ENCODE results near the gene INSRR.

DNA sequence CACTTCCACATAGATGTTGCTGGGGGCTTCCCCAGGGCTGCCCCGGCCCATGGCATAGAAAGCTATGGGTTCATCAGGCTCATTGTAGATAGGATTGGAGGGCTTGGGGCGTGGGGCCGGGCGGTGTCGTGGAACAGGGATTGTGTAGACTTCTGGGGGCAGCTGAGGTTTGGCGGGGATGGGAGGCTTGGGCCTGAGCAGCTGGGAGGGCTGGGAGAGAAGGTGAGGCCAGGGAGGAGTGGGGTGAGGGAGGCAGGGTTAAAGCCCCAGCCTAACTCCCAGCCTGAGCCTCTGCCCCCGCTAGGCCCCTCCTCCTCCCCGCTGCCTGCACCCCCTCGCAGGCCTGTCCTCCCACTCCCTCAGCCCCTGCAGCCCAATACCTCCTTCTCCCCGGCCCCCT is 49.6 kb downstream of the INSRR start:
- TF ChIP-seq CTCF (IDR thresholded peaks at IDR 0.05) (no peak), ETV6 (CRISPR knock-in tag; IDR thresholded peaks at IDR 0.05) (no peak)
